Loucy (cell line): Measurements from ENCODE around the gene SPDYA.

Experiments used
- H2AFZ ChIP-seq: fragments of 200-600 bp; sonication (generic); 2 replicates; pipeline ENCODE4 v1.6.0; 2016; ENCODE audit warnings: antibody characterized with exemption, mild to moderate bottlenecking, low read length, moderate library complexity
- H3F3A ChIP-seq: fragments of 200-600 bp; 2 replicates; pipeline ENCODE4 v1.6.0; 2016; ENCODE audit warnings: antibody characterized with exemption, low read depth, mild to moderate bottlenecking
- H3K27me3 ChIP-seq: fragments of 200-600 bp; sonication (generic); 2 replicates; pipeline ENCODE4 v1.6.1; 2014; ENCODE audit warnings: low read length, mild to moderate bottlenecking; ENCODE audit not compliant: insufficient read depth, poor library complexity, severe bottlenecking
- H3K36me3 ChIP-seq: fragments of 200-600 bp; sonication (generic); 2 replicates; pipeline ENCODE4 v1.6.1; 2016; ENCODE audit warnings: low read length; ENCODE audit not compliant: insufficient read depth
- H3K4me1 ChIP-seq: fragments of 200-600 bp; sonication (generic); 2 replicates; pipeline ENCODE4 v1.5.1; 2014; ENCODE audit warnings: low read length, mild to moderate bottlenecking; ENCODE audit not compliant: insufficient read depth, poor library complexity, severe bottlenecking
- H3K4me2 ChIP-seq: fragments of 200-600 bp; sonication (generic); 2 replicates; pipeline ENCODE4 v1.6.0; 2014; ENCODE audit warnings: antibody characterized with exemption, low read length, low read depth, mild to moderate bottlenecking; ENCODE audit not compliant: poor library complexity, severe bottlenecking
- H3K4me3 ChIP-seq: fragments of 200-600 bp; sonication (generic); 2 replicates; pipeline ENCODE4 v1.5.1; 2014; ENCODE audit warnings: low read length, mild to moderate bottlenecking, mixed read lengths; ENCODE audit not compliant: poor library complexity, severe bottlenecking
- H3K79me2 ChIP-seq: fragments of 200-600 bp; sonication (generic); 2 replicates; pipeline ENCODE4 v1.6.1; 2014; ENCODE audit warnings: low read length; ENCODE audit not compliant: insufficient read depth
- H3K9ac ChIP-seq: fragments of 200-600 bp; sonication (generic); 2 replicates; pipeline ENCODE4 v1.6.0; 2014; ENCODE audit warnings: mild to moderate bottlenecking, low read depth, low read length, moderate library complexity; ENCODE audit not compliant: poor library complexity, severe bottlenecking
- H3K9me2 ChIP-seq: fragments of 200-600 bp; sonication (generic); replicated peaks from 2 replicates; pipeline ENCODE4 v1.6.1; 2016; ENCODE audit warnings: low read depth, low read length, mixed read lengths
- H3K9me3 ChIP-seq: fragments of 200-600 bp; sonication (generic); 2 replicates; pipeline ENCODE4 v1.6.1; 2014; ENCODE audit warnings: mild to moderate bottlenecking, antibody characterized with exemption, low read length, low read depth; ENCODE audit not compliant: insufficient read depth
- H4K20me1 ChIP-seq: fragments of 200-600 bp; sonication (generic); 2 replicates; pipeline ENCODE4 v1.6.0; 2014; ENCODE audit warnings: antibody characterized with exemption, low read length, mild to moderate bottlenecking; ENCODE audit not compliant: insufficient read depth, poor library complexity, severe bottlenecking
- CTCF ChIP-seq: fragments of 200-600 bp; sonication (generic); conservative IDR thresholded peaks from 2 replicates; pipeline ENCODE4 v1.5.1; 2014; ENCODE audit warnings: mild to moderate bottlenecking, antibody characterized with exemption, low read length
- EZH2phosphoT487 ChIP-seq: fragments of 200-600 bp; IDR thresholded peaks from 2 replicates; pipeline ENCODE4 v1.6.1; 2018; ENCODE audit warnings: antibody characterized with exemption, mild to moderate bottlenecking, moderate library complexity, borderline replicate concordance

SPDYA gene

GRCh38 chr2:28810384-28811285, at the start of gene SPDYA:
Gene SPDYA, plus strand, starts transcription at chr2:28810834. Its CDS starts 5,181 bp downstream, at chr2:28816015.
- H3K9ac ChIP-seq = no peak within 1 kb of the TSS
- no peaks in the 10 kb centered on the region for H3K4me1 ChIP-seq
- TF ChIP-seq EZH2phosphoT487 = no peak
- TF ChIP-seq CTCF = no peak
- no peak within 1 kb of the TSS for H3K4me2 ChIP-seq
- no peak within 1 kb of the TSS for H2AFZ ChIP-seq
- H3K79me2 ChIP-seq = no peaks in the 10 kb centered on the region
- no peaks in the 10 kb centered on the region; the same call in 1 of the 2 replicates for H3K36me3 ChIP-seq
- no peaks in the 10 kb centered on the region for H3F3A ChIP-seq
- no peaks in the 10 kb centered on the region for H4K20me1 ChIP-seq
- no peaks in the 10 kb centered on the region for H3K9me2 ChIP-seq
- H3K27me3 ChIP-seq = no peaks in the 10 kb centered on the region
- H3K9me3 ChIP-seq = no peaks in the 10 kb centered on the region
- H3K4me3 ChIP-seq = no peak within 1 kb of the TSS

- Histone ChIP-seq H3K27me3 (no peaks in the 10 kb centered on the region), H3K4me2 (no peak overlapping the region), H3K36me3 (peaks cover 37% of the 10 kb centered on the region; the same call in 1 of the 2 replicates), H3K4me3 (no peak overlapping the region), H3K79me2 (peaks cover 100% of the 10 kb centered on the region), H3K9me2 (no peaks in the 10 kb centered on the region), H3K9ac (no peak overlapping the region), H3K9me3 (no peaks in the 10 kb centered on the region), H2AFZ (no peak overlapping the region), H4K20me1 (peaks cover 99% of the 10 kb centered on the region), H3K4me1 (peaks cover 24% of the 10 kb centered on the region), H3F3A (no peaks in the 10 kb centered on the region)
- TF ChIP-seq CTCF (no peak), EZH2phosphoT487 (no peak)
Observed at GRCh38 chr2:28761420-28761819, 49.2 kb upstream of the SPDYA start.

GRCh38 chr2:28764909-28765711, 45.5 kb upstream of the SPDYA start:
- no peak overlapping the region for H3K4me2 ChIP-seq
- H3K4me1 ChIP-seq = peaks cover 5% of the 10 kb centered on the region
- H3K27me3 ChIP-seq = no peaks in the 10 kb centered on the region
- H3K79me2 ChIP-seq = peaks cover 100% of the 10 kb centered on the region
- no peak overlapping the region for H2AFZ ChIP-seq
- H3K4me3 ChIP-seq = no peak overlapping the region
- TF ChIP-seq EZH2phosphoT487 (no peak), CTCF (no peak)
- no peaks in the 10 kb centered on the region for H3F3A ChIP-seq
- no peaks in the 10 kb centered on the region for H3K9me2 ChIP-seq
- H3K9ac ChIP-seq = no peak overlapping the region
- peaks cover 22% of the 10 kb centered on the region; the same call in 1 of the 2 replicates for H3K36me3 ChIP-seq
- H4K20me1 ChIP-seq = peaks cover 99% of the 10 kb centered on the region
- no peaks in the 10 kb centered on the region for H3K9me3 ChIP-seq
